ENCODE measurements around the gene IRF4.
"Not testable (repeated sequence)": the region's sequence is repeated elsewhere in the genome, so short reads cannot be mapped to it uniquely, and the experiment has no call there.

The IRF4 gene

GRCh38 chr6:366389-367297 lies 24.9 kb upstream of the IRF4 start:
- DNase-seq: no peak

GRCh38 chr6:367298-367794 lies 24.2 kb upstream of the IRF4 start:
- DNase-seq: no peak

DNA sequence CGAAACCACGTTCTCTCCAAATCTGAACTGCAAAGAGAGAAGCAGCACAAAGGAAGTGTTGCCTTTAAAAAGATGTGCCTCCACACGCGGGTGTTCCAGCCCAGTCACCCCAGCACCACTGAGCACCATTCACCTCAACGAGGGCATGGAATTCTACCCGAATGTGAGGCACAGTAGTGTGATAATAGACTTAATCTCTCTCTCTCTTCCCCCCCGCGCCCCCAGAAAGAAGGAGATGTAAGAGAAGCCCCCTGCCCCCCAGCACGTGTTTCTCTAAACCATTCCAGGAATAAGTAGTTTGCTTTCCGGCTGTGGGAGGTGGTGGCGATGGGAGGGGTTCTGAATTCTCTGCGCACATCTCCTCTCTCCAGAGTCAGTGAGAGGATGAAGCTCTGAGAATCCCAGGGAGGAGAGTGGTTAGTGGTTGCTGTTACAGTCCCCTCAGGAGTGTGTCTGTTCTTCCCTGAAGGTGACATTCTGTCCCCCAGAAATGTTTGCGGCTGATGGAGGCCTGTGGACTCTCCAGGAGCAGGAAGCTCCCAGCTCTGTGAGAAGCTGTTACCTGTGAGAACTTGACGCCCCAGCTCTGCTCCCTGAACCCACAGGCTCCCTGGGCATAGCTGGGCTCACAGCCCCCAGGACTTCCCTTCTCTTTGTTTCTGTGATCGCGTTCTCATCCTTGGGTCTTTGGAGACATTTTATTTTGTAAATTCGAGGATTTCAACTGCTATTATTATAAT lies 23.5 kb upstream of the IRF4 start:
- no peak for DNase-seq

- no peak for DNase-seq
Measured at GRCh38 chr6:369559-370431, 21.8 kb upstream of the IRF4 start.

GRCh38 chr6:370555-370954 lies 21.0 kb upstream of the IRF4 start:
- no peak for DNase-seq

DNA sequence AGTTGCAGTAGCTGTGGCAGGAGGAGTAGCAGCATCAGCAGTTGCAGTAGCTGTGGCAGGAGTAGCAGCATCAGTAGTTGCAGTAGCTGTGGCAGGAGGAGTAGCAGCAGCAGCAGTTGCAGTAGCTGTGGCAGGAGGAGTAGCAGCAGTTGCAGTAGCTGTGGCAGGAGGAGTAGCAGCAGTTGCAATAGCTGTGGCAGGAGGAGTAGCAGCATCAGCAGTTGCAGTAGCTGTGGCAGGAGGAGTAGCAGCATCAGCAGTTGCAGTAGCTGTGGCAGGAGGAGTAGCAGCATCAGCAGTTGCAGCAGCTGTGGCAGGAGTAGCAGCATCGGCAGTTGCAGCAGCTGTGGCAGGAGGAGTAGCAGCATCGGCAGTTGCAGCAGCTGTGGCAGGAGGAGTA lies 19.7 kb upstream of the IRF4 start:
- DNase-seq: not testable (repeated sequence)

GRCh38 chr6:372336-372911 lies 19.1 kb upstream of the IRF4 start:
- DNase-seq: no peak

- no peak for DNase-seq
Measured at GRCh38 chr6:373031-373430, 18.5 kb upstream of the IRF4 start.

DNA sequence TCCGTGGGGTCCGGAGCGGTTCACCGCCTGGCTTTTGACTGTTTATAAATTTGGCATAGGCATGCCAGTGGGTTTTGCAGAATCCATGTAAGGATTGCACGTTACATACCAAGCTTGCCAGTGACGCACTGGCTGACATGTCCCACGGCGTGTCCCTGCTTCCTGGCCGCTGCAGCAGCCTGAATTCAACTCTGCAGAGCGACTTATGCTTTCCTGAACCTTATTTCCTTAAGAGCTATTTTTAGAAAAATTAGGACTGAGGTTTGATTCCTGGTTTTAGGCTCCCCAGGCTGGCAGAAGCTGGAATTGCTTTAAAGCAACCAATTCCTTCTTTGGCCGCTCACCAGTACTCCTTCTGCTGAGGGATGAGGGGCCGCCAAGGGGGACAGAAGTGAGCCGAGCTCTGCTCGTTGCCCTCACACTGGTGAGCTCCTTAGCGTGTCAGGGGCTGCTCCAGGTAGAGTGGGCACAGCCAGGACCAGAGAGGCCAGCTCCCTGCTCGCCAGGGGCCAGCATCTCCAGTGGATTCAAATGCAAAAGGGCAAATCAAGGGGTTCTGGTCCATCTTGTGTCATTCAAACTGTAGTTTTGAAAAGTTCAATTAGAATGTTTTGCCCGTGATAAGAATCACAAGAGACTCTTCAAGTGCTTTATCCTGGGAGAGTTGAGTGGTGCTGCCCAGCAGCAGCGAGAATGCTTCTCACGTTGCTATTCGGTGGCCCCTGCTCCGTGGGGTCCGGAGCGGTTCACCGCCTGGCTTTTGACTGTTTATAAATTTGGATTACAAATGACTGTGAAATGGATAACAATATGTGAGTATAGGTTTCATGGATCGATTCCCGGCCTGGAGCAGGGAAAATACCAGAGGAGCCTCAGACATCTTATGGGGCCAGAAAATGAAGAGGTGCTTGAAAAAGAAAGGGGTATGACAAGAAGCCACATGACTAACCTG lies 17.5 kb upstream of the IRF4 start:
- peak; percentile 36 for DNase-seq

DNA sequence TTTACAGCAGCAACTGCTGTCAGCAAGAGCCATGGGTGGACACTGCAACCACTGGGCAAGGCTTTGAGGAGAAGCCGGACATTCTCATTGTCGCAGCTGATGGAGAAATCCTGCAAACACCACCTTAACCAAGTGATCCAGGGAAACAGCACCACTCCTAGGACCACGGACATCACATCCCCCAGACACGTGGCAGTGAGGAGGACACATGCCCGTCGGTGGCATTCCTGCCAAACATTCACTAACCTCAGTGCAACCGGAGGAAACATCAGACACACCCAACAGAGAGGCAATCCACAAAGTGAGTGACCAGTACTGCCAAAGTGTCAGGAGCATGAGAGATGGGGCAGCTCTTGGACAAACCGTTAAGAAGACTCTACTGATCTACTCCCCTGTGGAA lies 16.6 kb upstream of the IRF4 start:
- no peak for DNase-seq

- DNase-seq: no peak
Measured at GRCh38 chr6:376827-377640, 14.5 kb upstream of the IRF4 start.

DNA sequence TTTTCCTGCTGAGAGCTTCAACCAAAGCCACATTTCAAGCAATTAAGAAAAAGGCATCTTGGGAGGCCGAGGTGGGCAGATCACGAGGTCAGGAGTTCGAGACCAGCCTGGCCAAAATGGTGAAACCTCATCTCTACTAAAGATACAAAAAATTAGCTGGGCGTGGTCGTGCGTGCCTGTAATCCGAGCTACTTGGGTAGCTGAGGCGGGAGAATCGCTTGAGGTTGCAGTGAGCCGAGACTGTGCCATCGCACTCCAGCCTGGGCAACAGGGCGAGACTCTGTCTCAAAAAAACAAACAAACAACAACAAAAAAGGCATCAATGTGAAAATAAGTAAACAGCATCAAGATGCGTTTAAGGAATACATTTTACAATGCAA lies 13.9 kb upstream of the IRF4 start:
- DNase-seq: not testable (repeated sequence)

DNA sequence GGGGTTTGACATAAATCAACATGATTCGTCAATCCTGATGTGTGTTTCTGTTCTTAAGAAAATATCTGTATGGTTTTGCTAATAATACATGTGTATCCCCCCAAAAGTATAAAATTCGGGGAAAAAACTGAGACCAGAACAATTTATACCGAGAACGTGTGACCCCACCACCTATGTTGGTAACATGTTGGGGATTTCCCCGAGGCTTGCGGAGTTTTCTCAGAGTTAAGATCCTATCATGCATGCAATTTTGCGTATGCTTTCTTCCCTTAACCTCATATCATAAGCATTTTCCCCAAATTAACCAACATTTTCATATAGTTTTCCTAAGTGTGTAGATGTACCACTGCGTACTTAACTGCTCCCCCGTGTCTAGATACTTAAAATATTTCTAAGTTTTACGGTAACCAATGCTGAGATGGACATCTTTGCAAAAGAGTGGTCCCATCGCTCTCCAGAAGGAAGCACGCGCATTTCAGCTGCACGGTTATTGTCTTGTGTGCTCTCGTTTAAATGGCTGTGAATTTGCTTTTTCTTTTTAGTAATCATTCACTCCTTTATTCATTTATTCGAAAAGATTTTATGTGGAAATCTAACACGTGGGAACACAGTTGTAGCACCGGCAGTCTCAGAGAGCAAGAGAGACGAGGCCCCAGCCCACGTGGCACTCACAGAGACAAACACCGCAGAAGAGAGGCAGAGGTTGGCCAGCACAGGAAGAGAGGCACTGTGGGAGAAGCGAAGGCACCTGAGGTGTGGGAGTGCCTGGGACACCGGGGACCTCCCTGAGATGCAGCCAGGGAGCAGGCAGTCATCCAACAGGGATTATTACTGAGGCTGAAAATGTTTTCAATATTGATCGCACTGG lies 13.2 kb upstream of the IRF4 start:
- no peak for DNase-seq

- no peak for DNase-seq
Measured at GRCh38 chr6:378958-379409, 12.6 kb upstream of the IRF4 start.

GRCh38 chr6:379410-380181 lies 12.0 kb upstream of the IRF4 start:
- no peak for DNase-seq

DNA sequence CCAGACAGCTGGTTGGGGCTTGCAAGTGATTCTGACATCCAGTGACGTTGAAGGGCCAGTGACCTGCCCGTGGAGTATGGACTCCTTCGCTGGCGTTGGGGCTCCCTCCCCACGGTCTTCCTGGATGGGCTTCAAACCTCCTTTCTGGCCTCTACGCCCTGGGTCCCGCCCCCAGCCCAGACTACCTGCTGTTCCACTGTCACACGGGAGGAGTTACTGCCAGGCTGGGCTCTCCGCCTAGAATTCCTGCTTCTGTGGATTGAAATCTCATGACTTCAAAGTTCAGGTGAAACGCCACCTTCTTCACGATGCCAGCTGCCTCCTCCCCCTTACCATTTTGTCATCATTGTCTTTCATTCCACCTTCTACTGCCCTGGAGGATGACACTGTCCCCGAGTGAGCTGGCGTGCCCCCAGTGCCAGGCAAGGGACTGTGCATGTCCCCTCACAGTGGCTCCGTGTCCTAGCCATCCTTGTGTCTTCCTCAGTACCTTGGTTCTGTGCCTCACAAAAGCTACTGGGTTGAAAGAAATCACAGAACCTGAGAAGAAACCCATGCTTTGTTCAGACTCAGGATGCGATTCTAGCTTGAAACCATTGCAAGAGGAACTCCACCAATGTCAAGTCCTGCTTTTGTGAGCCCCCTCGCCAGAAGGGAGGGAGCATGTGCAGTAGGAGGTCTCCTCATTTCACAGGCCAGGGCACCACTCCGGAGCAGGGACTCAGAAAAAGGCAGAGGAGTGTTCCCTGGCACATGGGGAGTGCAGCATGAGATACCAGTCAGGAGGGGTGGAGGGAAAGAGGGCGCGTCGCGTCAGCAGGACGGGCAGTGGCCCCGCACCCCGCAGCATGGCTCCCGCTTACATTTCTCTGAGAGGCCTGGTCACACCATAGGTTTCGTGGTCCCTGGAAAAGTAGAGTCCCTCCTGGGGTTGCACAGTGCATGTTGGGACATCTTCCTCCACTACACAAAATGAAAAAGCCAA lies 11.0 kb upstream of the IRF4 start:
- DNase-seq: no peak

- DNase-seq: no peak
Measured at GRCh38 chr6:381742-382461, 9.7 kb upstream of the IRF4 start.

Measured in fibroblast of skin of right quadriceps (primary cell).